ENCODE results near the gene ATP6V1B1. TPM values are rescaled to one million over a fixed set of nuclear protein-coding genes. Genes with fewer than 3 reads are reported as not detected.

The ATP6V1B1 gene
- polyA plus RNA-seq, 1 donor (not counting 4 experiments of a cell fraction or from before 2014, with no cell fraction given) = not detected

- Histone ChIP-seq H3K27ac (ENCODE audit: control insufficient read depth, insufficient read depth, low read length) (no peak overlapping the region), H3K79me2 (ENCODE audit: control insufficient read depth, insufficient read depth, low read length) (peaks cover 2% of the 10 kb centered on the region), H3K4me3 (ENCODE audit: control insufficient read depth in 2 of 3, extremely low read depth in 1 of 3, insufficient read depth in 2 of 3, low read depth in 1 of 3, low read length in 3 of 3) (no peak overlapping the region), H3K9ac (ENCODE audit: control insufficient read depth, extremely low read depth, insufficient read depth, low read length) (no peak overlapping the region), H3K36me3 (ENCODE audit: control insufficient read depth in 2 of 2, extremely low read depth in 1 of 2, insufficient read depth in 2 of 2, low read length in 2 of 2) (peaks cover 26 to 42% of the 10 kb centered on the region in 2 experiments), H4K20me1 (ENCODE audit: control insufficient read depth, extremely low read depth, insufficient read depth, low read length) (no peaks in the 10 kb centered on the region), H3K9me3 (ENCODE audit: control insufficient read depth, low read depth, low read length) (no peaks in the 10 kb centered on the region), H3K27me3 (ENCODE audit: control insufficient read depth, extremely low read depth, insufficient read depth, low read length) (no peaks in the 10 kb centered on the region), H2AFZ (ENCODE audit: control insufficient read depth, low read length) (no peak overlapping the region), H3K9me1 (ENCODE audit: control insufficient read depth, extremely low read depth, insufficient read depth, low read length) (no peaks in the 10 kb centered on the region), H3K4me2 (ENCODE audit: control insufficient read depth, extremely low read depth, insufficient read depth, low read depth, low read length) (no peak overlapping the region), H3K4me1 (ENCODE audit: control insufficient read depth, extremely low read depth, insufficient read depth, low read length) (no peaks in the 10 kb centered on the region)
- dilution Hi-C loops (cut with MboI; ENCODE audit: extremely low pct_ligation_motif_present, low sequenced_read_pairs) = no loop called here
- TF ChIP-seq EZH2 (IDR thresholded peaks at IDR 0.05; ENCODE audit: low read length) = no peak
- FAIRE-seq (no peak), DNase-seq (ENCODE audit: low read depth, low spot score) (no peak)
Measured at GRCh38 chr2:70987386-70987785, 51.7 kb downstream of the ATP6V1B1 start.

- Histone ChIP-seq H3K27ac (ENCODE audit: control insufficient read depth, insufficient read depth, low read length) (no peak overlapping the region), H3K79me2 (ENCODE audit: control insufficient read depth, insufficient read depth, low read length) (peaks cover 6% of the 10 kb centered on the region), H2AFZ (ENCODE audit: control insufficient read depth, low read length) (no peak overlapping the region), H3K4me2 (ENCODE audit: control insufficient read depth, extremely low read depth, insufficient read depth, low read depth, low read length) (no peak overlapping the region), H3K9me1 (ENCODE audit: control insufficient read depth, extremely low read depth, insufficient read depth, low read length) (no peaks in the 10 kb centered on the region), H3K4me1 (ENCODE audit: control insufficient read depth, extremely low read depth, insufficient read depth, low read length) (peaks cover 2% of the 10 kb centered on the region), H3K4me3 (ENCODE audit: control insufficient read depth in 2 of 3, extremely low read depth in 1 of 3, insufficient read depth in 2 of 3, low read depth in 1 of 3, low read length in 3 of 3) (no peak overlapping the region), H3K9ac (ENCODE audit: control insufficient read depth, extremely low read depth, insufficient read depth, low read length) (no peak overlapping the region), H4K20me1 (ENCODE audit: control insufficient read depth, extremely low read depth, insufficient read depth, low read length) (no peaks in the 10 kb centered on the region), H3K27me3 (ENCODE audit: control insufficient read depth, extremely low read depth, insufficient read depth, low read length) (no peaks in the 10 kb centered on the region), H3K36me3 (ENCODE audit: control insufficient read depth in 2 of 2, extremely low read depth in 1 of 2, insufficient read depth in 2 of 2, low read length in 2 of 2) (peaks cover 26 to 42% of the 10 kb centered on the region in 2 experiments), H3K9me3 (ENCODE audit: control insufficient read depth, low read depth, low read length) (no peaks in the 10 kb centered on the region)
- TF ChIP-seq CTCF (optimal IDR thresholded peaks at IDR 0.05 in 1 of 3, IDR thresholded peaks at IDR 0.05 in 1 of 3, conservative IDR thresholded peaks at IDR 0.05 in 1 of 3; ENCODE audit: extremely low read depth in 1 of 3, insufficient read depth in 2 of 3, low read length in 3 of 3) (no peak), EZH2 (IDR thresholded peaks at IDR 0.05; ENCODE audit: low read length) (no peak)
- dilution Hi-C loops (cut with MboI; ENCODE audit: extremely low pct_ligation_motif_present, low sequenced_read_pairs) = no loop called here
- FAIRE-seq (no peak), DNase-seq (ENCODE audit: low read depth, low spot score) (no peak)
Measured at GRCh38 chr2:70988151-70988550, 52.5 kb downstream of the ATP6V1B1 start.

All from keratinocyte (primary cell).